Loucy (cell line): ENCODE results near the gene CTIF.

ENCODE experiments used
- H2AFZ ChIP-seq: fragments of 200-600 bp; sonication (generic); 2 replicates; pipeline ENCODE4 v1.6.0; 2016; ENCODE audit warnings: antibody characterized with exemption, mild to moderate bottlenecking, low read length, moderate library complexity
- H3F3A ChIP-seq: fragments of 200-600 bp; 2 replicates; pipeline ENCODE4 v1.6.0; 2016; ENCODE audit warnings: antibody characterized with exemption, low read depth, mild to moderate bottlenecking
- H3K27me3 ChIP-seq: fragments of 200-600 bp; sonication (generic); 2 replicates; pipeline ENCODE4 v1.6.1; 2014; ENCODE audit warnings: low read length, mild to moderate bottlenecking; ENCODE audit not compliant: insufficient read depth, poor library complexity, severe bottlenecking
- H3K36me3 ChIP-seq: fragments of 200-600 bp; sonication (generic); 2 replicates; pipeline ENCODE4 v1.6.1; 2016; ENCODE audit warnings: low read length; ENCODE audit not compliant: insufficient read depth
- H3K4me1 ChIP-seq: fragments of 200-600 bp; sonication (generic); 2 replicates; pipeline ENCODE4 v1.5.1; 2014; ENCODE audit warnings: low read length, mild to moderate bottlenecking; ENCODE audit not compliant: insufficient read depth, poor library complexity, severe bottlenecking
- H3K4me2 ChIP-seq: fragments of 200-600 bp; sonication (generic); 2 replicates; pipeline ENCODE4 v1.6.0; 2014; ENCODE audit warnings: antibody characterized with exemption, low read length, low read depth, mild to moderate bottlenecking; ENCODE audit not compliant: poor library complexity, severe bottlenecking
- H3K4me3 ChIP-seq: fragments of 200-600 bp; sonication (generic); 2 replicates; pipeline ENCODE4 v1.5.1; 2014; ENCODE audit warnings: low read length, mild to moderate bottlenecking, mixed read lengths; ENCODE audit not compliant: poor library complexity, severe bottlenecking
- H3K79me2 ChIP-seq: fragments of 200-600 bp; sonication (generic); 2 replicates; pipeline ENCODE4 v1.6.1; 2014; ENCODE audit warnings: low read length; ENCODE audit not compliant: insufficient read depth
- H3K9ac ChIP-seq: fragments of 200-600 bp; sonication (generic); 2 replicates; pipeline ENCODE4 v1.6.0; 2014; ENCODE audit warnings: mild to moderate bottlenecking, low read depth, low read length, moderate library complexity; ENCODE audit not compliant: poor library complexity, severe bottlenecking
- H3K9me2 ChIP-seq: fragments of 200-600 bp; sonication (generic); replicated peaks from 2 replicates; pipeline ENCODE4 v1.6.1; 2016; ENCODE audit warnings: low read depth, low read length, mixed read lengths
- H3K9me3 ChIP-seq: fragments of 200-600 bp; sonication (generic); 2 replicates; pipeline ENCODE4 v1.6.1; 2014; ENCODE audit warnings: mild to moderate bottlenecking, antibody characterized with exemption, low read length, low read depth; ENCODE audit not compliant: insufficient read depth
- H4K20me1 ChIP-seq: fragments of 200-600 bp; sonication (generic); 2 replicates; pipeline ENCODE4 v1.6.0; 2014; ENCODE audit warnings: antibody characterized with exemption, low read length, mild to moderate bottlenecking; ENCODE audit not compliant: insufficient read depth, poor library complexity, severe bottlenecking
- CTCF ChIP-seq: fragments of 200-600 bp; sonication (generic); conservative IDR thresholded peaks from 2 replicates; pipeline ENCODE4 v1.5.1; 2014; ENCODE audit warnings: mild to moderate bottlenecking, antibody characterized with exemption, low read length
- EZH2phosphoT487 ChIP-seq: fragments of 200-600 bp; IDR thresholded peaks from 2 replicates; pipeline ENCODE4 v1.6.1; 2018; ENCODE audit warnings: antibody characterized with exemption, mild to moderate bottlenecking, moderate library complexity, borderline replicate concordance

The CTIF gene

GRCh38 chr18:48750485-48751175, 211.8 kb downstream of the CTIF start:
- TF ChIP-seq CTCF (no peak), EZH2phosphoT487 (no peak)
- Histone ChIP-seq H3K27me3 (no peaks in the 10 kb centered on the region), H3K9me2 (no peaks in the 10 kb centered on the region), H3K4me1 (no peaks in the 10 kb centered on the region), H3K9ac (no peak overlapping the region), H3K4me3 (no peak overlapping the region), H4K20me1 (no peaks in the 10 kb centered on the region), H3K36me3 (no peaks in the 10 kb centered on the region), H3F3A (no peaks in the 10 kb centered on the region), H3K9me3 (no peaks in the 10 kb centered on the region), H3K79me2 (no peaks in the 10 kb centered on the region), H3K4me2 (no peak overlapping the region), H2AFZ (no peak overlapping the region)

DNA sequence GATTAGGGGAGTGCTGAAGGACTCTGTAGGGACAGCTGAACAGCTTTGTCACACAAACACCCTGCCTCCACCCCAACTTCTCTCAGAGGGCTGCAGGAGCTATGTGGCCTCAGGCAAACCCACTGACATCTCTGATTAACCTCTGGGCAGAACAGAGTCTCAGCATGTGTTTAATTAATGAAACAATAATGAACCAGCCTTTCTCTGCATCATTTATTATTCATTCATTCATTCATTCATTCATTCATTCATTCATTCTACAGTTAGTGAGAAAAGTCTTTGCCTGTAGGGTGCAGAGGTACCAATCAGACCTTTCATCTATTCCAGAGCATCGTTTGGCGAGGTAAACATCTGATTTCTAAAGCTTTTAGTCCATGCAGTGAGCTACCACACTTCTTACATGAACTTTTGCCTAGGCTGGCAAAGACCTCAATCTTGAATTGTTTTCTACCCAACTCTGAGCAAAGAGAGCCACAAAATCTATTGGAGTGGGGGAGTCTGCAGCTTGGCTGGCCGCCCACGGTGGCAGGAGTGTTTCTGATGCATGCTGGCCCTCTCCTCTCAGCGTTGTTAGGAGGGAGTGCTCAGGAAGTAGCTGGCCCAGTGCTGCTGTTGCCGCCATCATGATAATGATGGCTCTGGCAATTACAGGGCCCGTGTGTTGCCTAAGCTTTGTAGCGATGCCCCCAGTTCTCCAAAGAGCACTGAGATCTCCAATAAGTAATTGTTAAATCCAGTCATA, 213.1 kb downstream of the CTIF start:
- no peaks in the 10 kb centered on the region for H3K36me3 ChIP-seq
- H3K9me3 ChIP-seq: no peaks in the 10 kb centered on the region
- H3K79me2 ChIP-seq: no peaks in the 10 kb centered on the region
- TF ChIP-seq CTCF (no peak), EZH2phosphoT487 (no peak)
- no peak overlapping the region for H3K4me2 ChIP-seq
- no peak overlapping the region for H3K4me3 ChIP-seq
- no peaks in the 10 kb centered on the region for H3F3A ChIP-seq
- H3K9ac ChIP-seq: no peak overlapping the region
- H4K20me1 ChIP-seq: no peaks in the 10 kb centered on the region
- no peaks in the 10 kb centered on the region for H3K9me2 ChIP-seq
- H3K27me3 ChIP-seq: no peaks in the 10 kb centered on the region
- no peaks in the 10 kb centered on the region for H3K4me1 ChIP-seq
- no peak overlapping the region for H2AFZ ChIP-seq

DNA sequence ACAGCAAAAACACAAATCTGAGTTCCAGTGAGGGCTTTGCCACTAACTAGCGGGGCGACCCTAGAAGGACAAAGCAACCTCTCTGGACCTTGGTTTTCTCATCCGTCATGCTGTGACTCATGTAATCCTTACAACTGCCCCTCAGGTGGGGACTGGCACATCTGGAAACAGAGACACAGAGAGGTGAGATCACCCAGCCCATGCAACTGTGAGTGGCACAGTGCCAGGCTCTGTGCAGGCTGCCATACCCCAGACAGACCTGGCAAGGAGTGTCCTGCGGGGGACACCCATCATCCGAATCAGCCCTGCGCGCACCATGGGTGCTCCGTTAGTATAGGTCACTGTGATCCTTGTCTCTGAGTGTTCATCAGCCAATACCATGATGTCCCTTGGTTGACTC, 213.6 kb downstream of the CTIF start:
- TF ChIP-seq CTCF (no peak), EZH2phosphoT487 (no peak)
- no peaks in the 10 kb centered on the region for H3K36me3 ChIP-seq

More for the DNA sequence above, 213.6 kb downstream of the CTIF start:
- Histone ChIP-seq H3K79me2 (no peaks in the 10 kb centered on the region), H3F3A (no peaks in the 10 kb centered on the region), H3K9me3 (no peaks in the 10 kb centered on the region), H3K4me2 (no peak overlapping the region), H3K9me2 (no peaks in the 10 kb centered on the region), H3K4me1 (no peaks in the 10 kb centered on the region), H2AFZ (no peak overlapping the region), H3K27me3 (no peaks in the 10 kb centered on the region), H3K4me3 (no peak overlapping the region), H3K9ac (no peak overlapping the region), H4K20me1 (no peaks in the 10 kb centered on the region)
